ENCODE measurements around the gene ZSWIM7.

Gene ZSWIM7

DNA sequence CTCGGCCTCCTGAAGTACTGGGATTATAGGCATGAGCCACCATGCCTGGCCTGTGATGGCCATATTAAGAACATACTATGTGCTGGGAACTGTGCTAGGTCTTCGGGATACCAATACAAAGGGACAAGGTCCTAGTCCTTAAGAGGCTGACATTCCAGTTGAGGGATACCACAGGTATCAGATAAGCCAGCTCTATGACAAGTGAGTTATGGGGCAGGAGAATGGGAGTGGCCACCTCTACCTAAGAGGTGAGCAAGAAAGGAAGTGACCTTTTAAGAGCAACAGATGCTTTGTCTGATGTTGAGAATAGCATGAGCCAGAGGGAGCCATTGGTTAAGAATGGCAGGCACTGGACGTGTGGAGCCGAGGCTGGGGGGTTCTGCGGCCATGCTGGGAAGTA lies 27.6 kb downstream of the ZSWIM7 start:
- no peak overlapping the region for H3K9ac ChIP-seq (ENCODE audit: low read depth, low read length)
- no peak overlapping the region for H3K27ac ChIP-seq (ENCODE audit: low read length)
- TF ChIP-seq, protein P1, sequence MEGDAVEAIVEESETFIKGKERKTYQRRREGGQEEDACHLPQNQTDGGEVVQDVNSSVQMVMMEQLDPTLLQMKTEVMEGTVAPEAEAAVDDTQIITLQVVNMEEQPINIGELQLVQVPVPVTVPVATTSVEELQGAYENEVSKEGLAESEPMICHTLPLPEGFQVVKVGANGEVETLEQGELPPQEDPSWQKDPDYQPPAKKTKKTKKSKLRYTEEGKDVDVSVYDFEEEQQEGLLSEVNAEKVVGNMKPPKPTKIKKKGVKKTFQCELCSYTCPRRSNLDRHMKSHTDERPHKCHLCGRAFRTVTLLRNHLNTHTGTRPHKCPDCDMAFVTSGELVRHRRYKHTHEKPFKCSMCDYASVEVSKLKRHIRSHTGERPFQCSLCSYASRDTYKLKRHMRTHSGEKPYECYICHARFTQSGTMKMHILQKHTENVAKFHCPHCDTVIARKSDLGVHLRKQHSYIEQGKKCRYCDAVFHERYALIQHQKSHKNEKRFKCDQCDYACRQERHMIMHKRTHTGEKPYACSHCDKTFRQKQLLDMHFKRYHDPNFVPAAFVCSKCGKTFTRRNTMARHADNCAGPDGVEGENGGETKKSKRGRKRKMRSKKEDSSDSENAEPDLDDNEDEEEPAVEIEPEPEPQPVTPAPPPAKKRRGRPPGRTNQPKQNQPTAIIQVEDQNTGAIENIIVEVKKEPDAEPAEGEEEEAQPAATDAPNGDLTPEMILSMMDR (IDR thresholded peaks at IDR 0.05; ENCODE audit: borderline replicate concordance, extremely low read depth, low read length, poor library complexity, severe bottlenecking), result no peak
- no peak for TF ChIP-seq EZH2 (IDR thresholded peaks at IDR 0.05; ENCODE audit: borderline replicate concordance, low read depth, low read length, severe bottlenecking)
- H3K4me2 ChIP-seq (ENCODE audit: insufficient read depth, low read length), result no peak overlapping the region
- H3K4me1 ChIP-seq (ENCODE audit: insufficient read depth, low read length), result peaks cover 12% of the 10 kb centered on the region
- ATAC-seq (ENCODE audit: insufficient read depth, low read depth), result no peak
- H3K9me3 ChIP-seq (ENCODE audit: insufficient read depth, low read length, severe bottlenecking), result no peaks in the 10 kb centered on the region
- no peaks in the 10 kb centered on the region for H3K79me2 ChIP-seq (ENCODE audit: insufficient read depth, low read length)
- no peaks in the 10 kb centered on the region for H4K20me1 ChIP-seq (ENCODE audit: insufficient read depth, low read length)
- H3K27me3 ChIP-seq (ENCODE audit: insufficient read depth, low read length, poor library complexity), result no peaks in the 10 kb centered on the region
- no peak overlapping the region for H2AFZ ChIP-seq (ENCODE audit: low read depth, low read length)
- no peak overlapping the region for H3K4me3 ChIP-seq (ENCODE audit: low read depth in 1 of 2, low read length in 2 of 2)
- no peak for DNase-seq
- H3K36me3 ChIP-seq (ENCODE audit: insufficient read depth, low read length), result peaks cover 6% of the 10 kb centered on the region; the same call in 1 of the 2 replicates

DNA sequence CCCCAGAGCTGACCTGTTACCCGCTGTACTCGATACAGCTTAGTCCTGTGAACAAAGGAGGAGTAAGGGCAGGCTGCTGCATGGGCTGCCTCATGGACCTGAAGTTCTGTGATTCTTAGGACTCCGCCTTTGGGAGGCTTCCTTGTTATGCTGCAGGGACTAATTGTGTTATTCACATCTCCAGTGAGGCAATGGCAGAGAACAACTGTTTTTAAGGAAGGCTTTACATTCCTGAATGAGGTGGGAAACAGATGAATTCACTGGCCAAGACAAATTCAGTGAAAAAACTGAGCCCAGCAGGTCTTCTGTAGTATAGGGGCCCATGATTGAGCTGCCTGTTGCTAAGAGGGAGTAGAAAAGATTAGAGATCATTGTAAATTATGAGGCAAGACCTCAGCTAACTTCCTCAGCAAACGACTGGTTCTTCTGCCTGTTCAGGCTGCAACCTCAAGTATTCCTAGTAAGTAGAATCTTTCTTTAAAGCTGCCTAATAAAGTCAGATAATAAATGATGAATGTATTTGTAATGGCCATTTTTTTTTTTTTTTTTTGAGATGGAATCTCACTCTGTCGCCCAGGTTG lies 28.3 kb downstream of the ZSWIM7 start:
- Histone ChIP-seq H3K4me2 (ENCODE audit: insufficient read depth, low read length) (no peak overlapping the region), H3K9ac (ENCODE audit: low read depth, low read length) (no peak overlapping the region), H3K4me3 (ENCODE audit: low read depth in 1 of 2, low read length in 2 of 2) (no peak overlapping the region), H3K36me3 (ENCODE audit: insufficient read depth, low read length) (no peaks in the 10 kb centered on the region), H2AFZ (ENCODE audit: low read depth, low read length) (no peak overlapping the region), H3K79me2 (ENCODE audit: insufficient read depth, low read length) (no peaks in the 10 kb centered on the region), H3K27me3 (ENCODE audit: insufficient read depth, low read length, poor library complexity) (no peaks in the 10 kb centered on the region), H4K20me1 (ENCODE audit: insufficient read depth, low read length) (no peaks in the 10 kb centered on the region), H3K27ac (ENCODE audit: low read length) (no peak overlapping the region), H3K9me3 (ENCODE audit: insufficient read depth, low read length, severe bottlenecking) (no peaks in the 10 kb centered on the region), H3K4me1 (ENCODE audit: insufficient read depth, low read length) (peaks cover 19% of the 10 kb centered on the region)
- TF ChIP-seq, protein P1 (IDR thresholded peaks at IDR 0.05; ENCODE audit: borderline replicate concordance, extremely low read depth, low read length, poor library complexity, severe bottlenecking), result no peak
- TF ChIP-seq EZH2 (IDR thresholded peaks at IDR 0.05; ENCODE audit: borderline replicate concordance, low read depth, low read length, severe bottlenecking), result no peak
- no peak for DNase-seq
- no peak for ATAC-seq (ENCODE audit: insufficient read depth, low read depth)

- no peak for TF ChIP-seq EZH2 (IDR thresholded peaks at IDR 0.05; ENCODE audit: borderline replicate concordance, low read depth, low read length, severe bottlenecking)
- TF ChIP-seq, protein P1 (IDR thresholded peaks at IDR 0.05; ENCODE audit: borderline replicate concordance, extremely low read depth, low read length, poor library complexity, severe bottlenecking), result no peak
- Histone ChIP-seq H3K4me1 (ENCODE audit: insufficient read depth, low read length) (peaks cover 25% of the 10 kb centered on the region), H3K36me3 (ENCODE audit: insufficient read depth, low read length) (no peaks in the 10 kb centered on the region), H3K27ac (ENCODE audit: low read length) (no peak overlapping the region), H3K9me3 (ENCODE audit: insufficient read depth, low read length, severe bottlenecking) (no peaks in the 10 kb centered on the region), H3K4me2 (ENCODE audit: insufficient read depth, low read length) (no peak overlapping the region), H4K20me1 (ENCODE audit: insufficient read depth, low read length) (no peaks in the 10 kb centered on the region), H3K9ac (ENCODE audit: low read depth, low read length) (no peak overlapping the region), H2AFZ (ENCODE audit: low read depth, low read length) (no peak overlapping the region), H3K27me3 (ENCODE audit: insufficient read depth, low read length, poor library complexity) (no peaks in the 10 kb centered on the region), H3K79me2 (ENCODE audit: insufficient read depth, low read length) (no peaks in the 10 kb centered on the region), H3K4me3 (ENCODE audit: low read depth in 1 of 2, low read length in 2 of 2) (no peak overlapping the region)
- DNase-seq, result no peak
- no peak for ATAC-seq (ENCODE audit: insufficient read depth, low read depth)
These were observed 29.0 kb downstream of the ZSWIM7 start for GRCh38 chr17:15970500-15970899.
